Smooth muscle cell (in vitro differentiated cells): ENCODE results near the gene POU4F1. TPM values are rescaled to one million over a fixed set of nuclear protein-coding genes. Genes with fewer than 3 reads are reported as not detected.

Experiments
- DNase-seq: peaks from one replicate; lab custom pipeline; 2025; ENCODE audit not compliant: unreplicated experiment; lab: John Stamatoyannopoulos, UW
- H2AFZ ChIP-seq: fragments of 200-600 bp; sonication (generic); 2 replicates; pipeline ENCODE4 v1.6.0; 2016; ENCODE audit warnings: antibody characterized with exemption, low read depth, mild to moderate bottlenecking
- H3F3A ChIP-seq: fragments of 200-600 bp; sonication (generic); 2 replicates; pipeline ENCODE4 v1.6.0; 2017; ENCODE audit warnings: antibody characterized with exemption, low read depth
- H3K27ac ChIP-seq: fragments of 200-600 bp; sonication (generic); 2 replicates; pipeline ENCODE4 v1.5.1; 2016; ENCODE audit warnings: low read depth, mild to moderate bottlenecking
- H3K27me3 ChIP-seq: fragments of 200-600 bp; sonication (generic); 2 replicates; pipeline ENCODE4 v1.6.1; 2016; ENCODE audit warnings: low read depth, mild to moderate bottlenecking
- H3K36me3 ChIP-seq: fragments of 200-600 bp; sonication (generic); 2 replicates; pipeline ENCODE4 v1.5.1; 2016; ENCODE audit warnings: low read depth
- H3K4me1 ChIP-seq: fragments of 200-600 bp; sonication (generic); 2 replicates; pipeline ENCODE4 v1.5.1; 2016; ENCODE audit warnings: low read depth
- H3K4me2 ChIP-seq: fragments of 200-600 bp; sonication (generic); 2 replicates; pipeline ENCODE4 v1.6.0; 2016; ENCODE audit warnings: mild to moderate bottlenecking
- H3K4me3 ChIP-seq: fragments of 200-600 bp; sonication (generic); 2 replicates; pipeline ENCODE4 v1.5.1; 2016; ENCODE audit warnings: mild to moderate bottlenecking
- H3K79me2 ChIP-seq: fragments of 200-600 bp; sonication (generic); 2 replicates; pipeline ENCODE4 v1.6.0; 2016; ENCODE audit warnings: low read depth, mild to moderate bottlenecking
- H3K9ac ChIP-seq: fragments of 200-600 bp; sonication (generic); 2 replicates; pipeline ENCODE4 v1.6.0; 2016; ENCODE audit warnings: low read depth
- H3K9me3 ChIP-seq: fragments of 200-600 bp; sonication (generic); replicated peaks from 2 replicates; pipeline ENCODE4 v1.5.1; 2016; ENCODE audit warnings: low read depth
- H4K20me1 ChIP-seq: fragments of 200-600 bp; sonication (generic); 2 replicates; pipeline ENCODE4 v1.6.0; 2016; ENCODE audit warnings: low read depth
- WGBS: methylation state at CpG from one replicate; pipeline ENCODE4 v1.1.7; 2016; ENCODE audit warnings: low lambda C conversion rate; 5-methylcytosine and 5-hydroxymethylcytosine counted together
- polyA plus RNA-seq: library from polyadenylated mRNA; unstranded; fragments of >200 nt; fragmentation: Nextera tagmentation; extraction: Ambion mirVana; gene quantifications from 2 replicates; pipeline ENCODE4 v1.2.1, GENCODE V29; 2016
- total RNA-seq: library from RNA; depleted of rRNA; stranded (reverse); fragments of >200 nt; gene quantifications from 2 replicates; pipeline ENCODE4 v1.2.3, GENCODE V29; 2014
- TF ChIP-seq, protein P1 (sequence below): fragments of 200-600 bp; sonication (generic); IDR thresholded peaks from 2 replicates; pipeline ENCODE4 v1.5.1; 2017; ENCODE audit warnings: borderline replicate concordance, mild to moderate bottlenecking, antibody characterized with exemption; ENCODE audit not compliant: insufficient read depth, poor library complexity, severe bottlenecking

The POU4F1 gene
- total and polyA plus RNA-seq, 2 experiments from 2014 or later = not detected

GRCh38 chr13:78594456-78594975, 8.8 kb downstream of the POU4F1 start:
- Histone ChIP-seq H3F3A (no peaks in the 10 kb centered on the region), H3K9me3 (no peaks in the 10 kb centered on the region), H2AFZ (no peak overlapping the region), H3K4me3 (no peak overlapping the region), H4K20me1 (no peaks in the 10 kb centered on the region), H3K27me3 (peaks cover 100% of the 10 kb centered on the region), H3K9ac (no peak overlapping the region), H3K27ac (no peak overlapping the region), H3K36me3 (no peaks in the 10 kb centered on the region), H3K4me1 (peaks cover 13% of the 10 kb centered on the region), H3K79me2 (no peaks in the 10 kb centered on the region), H3K4me2 (no peak overlapping the region)
- no peak for DNase-seq
- TF ChIP-seq, protein P1, sequence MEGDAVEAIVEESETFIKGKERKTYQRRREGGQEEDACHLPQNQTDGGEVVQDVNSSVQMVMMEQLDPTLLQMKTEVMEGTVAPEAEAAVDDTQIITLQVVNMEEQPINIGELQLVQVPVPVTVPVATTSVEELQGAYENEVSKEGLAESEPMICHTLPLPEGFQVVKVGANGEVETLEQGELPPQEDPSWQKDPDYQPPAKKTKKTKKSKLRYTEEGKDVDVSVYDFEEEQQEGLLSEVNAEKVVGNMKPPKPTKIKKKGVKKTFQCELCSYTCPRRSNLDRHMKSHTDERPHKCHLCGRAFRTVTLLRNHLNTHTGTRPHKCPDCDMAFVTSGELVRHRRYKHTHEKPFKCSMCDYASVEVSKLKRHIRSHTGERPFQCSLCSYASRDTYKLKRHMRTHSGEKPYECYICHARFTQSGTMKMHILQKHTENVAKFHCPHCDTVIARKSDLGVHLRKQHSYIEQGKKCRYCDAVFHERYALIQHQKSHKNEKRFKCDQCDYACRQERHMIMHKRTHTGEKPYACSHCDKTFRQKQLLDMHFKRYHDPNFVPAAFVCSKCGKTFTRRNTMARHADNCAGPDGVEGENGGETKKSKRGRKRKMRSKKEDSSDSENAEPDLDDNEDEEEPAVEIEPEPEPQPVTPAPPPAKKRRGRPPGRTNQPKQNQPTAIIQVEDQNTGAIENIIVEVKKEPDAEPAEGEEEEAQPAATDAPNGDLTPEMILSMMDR = no peak
- WGBS = 7% methylated on average over 8 of the region's 8 CpGs

DNA sequence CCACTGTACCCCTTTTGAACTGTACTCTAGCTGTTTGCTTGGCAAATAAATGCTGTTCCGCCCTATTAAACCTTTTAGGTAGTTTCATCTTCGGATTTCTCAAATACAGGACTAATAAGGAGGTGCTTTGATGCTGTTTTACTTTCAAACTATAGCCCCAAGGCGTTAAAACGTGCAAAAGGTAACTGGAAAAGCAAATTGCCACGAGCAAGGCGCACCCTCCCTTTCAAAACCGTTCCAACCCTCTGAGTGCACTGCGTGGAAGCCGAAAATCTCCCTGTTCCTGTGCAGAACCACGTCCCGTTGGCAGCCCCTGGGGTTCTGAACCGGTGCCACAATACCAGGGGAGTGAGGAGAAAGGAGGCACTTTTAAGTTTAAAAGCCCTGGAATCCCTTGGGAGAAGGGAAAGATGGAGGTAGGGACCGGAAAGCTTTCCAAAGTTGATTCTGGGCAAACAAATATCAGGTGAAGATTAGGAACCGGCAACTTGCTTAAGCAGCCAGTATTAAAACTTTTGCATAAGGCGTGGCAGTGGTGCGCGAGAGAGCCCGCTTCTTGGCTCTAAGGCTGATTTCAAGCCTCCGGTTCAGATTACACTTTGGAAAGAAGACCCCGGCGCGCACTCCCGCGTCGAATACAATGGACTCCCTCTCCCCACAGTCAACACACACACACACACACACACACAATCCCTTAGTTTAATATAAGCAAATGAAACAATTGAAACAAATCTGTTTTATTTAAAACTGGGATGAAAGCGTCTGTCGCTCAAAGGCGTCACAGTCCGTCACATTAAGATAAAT, 9.5 kb downstream of the POU4F1 start:
- 3% methylated on average over 29 of the region's 29 CpGs for WGBS

GRCh38 chr13:78593129-78593528, 10.2 kb downstream of the POU4F1 start:
- Histone ChIP-seq H3K27me3 (peaks cover 100% of the 10 kb centered on the region), H3K27ac (no peak overlapping the region), H3K4me1 (peaks cover 13% of the 10 kb centered on the region), H3K79me2 (no peaks in the 10 kb centered on the region), H3K9me3 (no peaks in the 10 kb centered on the region), H3K9ac (no peak overlapping the region), H4K20me1 (no peaks in the 10 kb centered on the region), H3K36me3 (no peaks in the 10 kb centered on the region), H2AFZ (no peak overlapping the region), H3F3A (no peaks in the 10 kb centered on the region), H3K4me2 (no peak overlapping the region), H3K4me3 (no peak overlapping the region)
- 26% methylated on average over 13 of the region's 13 CpGs for whole genome bisulfite sequencing
- DNase-seq = no peak
- TF ChIP-seq, protein P1 = no peak

More for the DNA sequence above, 9.5 kb downstream of the POU4F1 start:
- Histone ChIP-seq H3K4me3 (no peak overlapping the region), H2AFZ (no peak overlapping the region), H3K27ac (no peak overlapping the region), H3K79me2 (no peaks in the 10 kb centered on the region), H3K9me3 (no peaks in the 10 kb centered on the region), H3F3A (no peaks in the 10 kb centered on the region), H3K27me3 (peaks cover 100% of the 10 kb centered on the region), H3K4me1 (peaks cover 13% of the 10 kb centered on the region), H3K9ac (no peak overlapping the region), H4K20me1 (no peaks in the 10 kb centered on the region), H3K4me2 (no peak overlapping the region), H3K36me3 (no peaks in the 10 kb centered on the region)
- TF ChIP-seq, protein P1 = no peak
- DNase-seq = no peak
